Activated CD4-positive, CD25-positive, alpha-beta regulatory T cell treated with anti-CD3 and anti-CD28 coated beads, Interleukin-2, amount 50 U/mL, for 16 hours (primary cell): Measurements from ENCODE around the gene ANGEL2.
"Not testable (repeated sequence)": the region's sequence is repeated elsewhere in the genome, so short reads cannot be mapped to it uniquely, and the experiment has no call there.

Source experiments
- DNase-seq: peaks from one replicate; pipeline ENCODE4 v3.0.0-alpha.2; 2020; ENCODE audit warnings: low read depth, low spot score

ANGEL2 gene

GRCh38 chr1:213015099-213016050, at the start of gene ANGEL2:
Gene ANGEL2, minus strand, starts transcription at chr1:213015867. Its CDS starts 196 bp downstream, at chr1:213015671.
- peak; percentile 95 for DNase-seq

GRCh38 chr1:213061263-213061662, 45.6 kb upstream of the ANGEL2 start:
- DNase-seq, result no peak

GRCh38 chr1:213060836-213061235, 45.2 kb upstream of the ANGEL2 start:
- DNase-seq, result no peak

- no peak for DNase-seq
Observed at GRCh38 chr1:213057264-213058059, 41.8 kb upstream of the ANGEL2 start.

GRCh38 chr1:213055767-213056166, 40.1 kb upstream of the ANGEL2 start:
- no peak for DNase-seq

GRCh38 chr1:213054733-213055591, 39.3 kb upstream of the ANGEL2 start:
- DNase-seq, result no peak

- no peak for DNase-seq
Observed at GRCh38 chr1:213054142-213054541, 38.5 kb upstream of the ANGEL2 start.

- no peak for DNase-seq
Observed at GRCh38 chr1:213053455-213053854, 37.8 kb upstream of the ANGEL2 start.

GRCh38 chr1:213051881-213052202, 36.2 kb upstream of the ANGEL2 start:
- DNase-seq, result no peak

GRCh38 chr1:213051127-213051880, 35.6 kb upstream of the ANGEL2 start, which contains the start of gene RPS6KC1:
Gene RPS6KC1, plus strand, starts transcription at chr1:213051241. Its CDS starts 164 bp downstream, at chr1:213051405.
- peak; percentile 62 for DNase-seq

GRCh38 chr1:213050745-213051126, 35.1 kb upstream of the ANGEL2 start:
- no peak for DNase-seq

- DNase-seq, result no peak
Observed at GRCh38 chr1:213049232-213049631, 33.6 kb upstream of the ANGEL2 start.

- DNase-seq, result not testable (repeated sequence)
Observed at GRCh38 chr1:213045321-213046226, 29.9 kb upstream of the ANGEL2 start.

GRCh38 chr1:213041443-213041842, 25.8 kb upstream of the ANGEL2 start:
- DNase-seq, result no peak

GRCh38 chr1:213035573-213035972, 19.9 kb upstream of the ANGEL2 start:
- no peak for DNase-seq

- no peak for DNase-seq
Observed at GRCh38 chr1:213034713-213035112, 19.0 kb upstream of the ANGEL2 start.

- DNase-seq, result no peak
Observed at GRCh38 chr1:213032651-213033050, 17.0 kb upstream of the ANGEL2 start.

- DNase-seq, result not testable (repeated sequence)
Observed at GRCh38 chr1:213027024-213027423, 11.4 kb upstream of the ANGEL2 start.

- no peak for DNase-seq
Observed at GRCh38 chr1:213020016-213020415, 4.3 kb upstream of the ANGEL2 start.

GRCh38 chr1:213019450-213019849, 3.8 kb upstream of the ANGEL2 start:
- DNase-seq, result no peak
